Stomach smooth muscle (tissue), 2 donors: Measurements from ENCODE around the gene TRAPPC13.
"Not testable (repeated sequence)": the region's sequence is repeated elsewhere in the genome, so short reads cannot be mapped to it uniquely, and the experiment has no call there.

Experiments used
- H3K27ac ChIP-seq: one replicate; pipeline ENCODE4 v1.7.0; 2013; ENCODE audit warnings: mild to moderate bottlenecking, low read length, inconsistent platforms
- H3K27me3 ChIP-seq, 2 donors: one replicate each; pipeline ENCODE4 v1.7.0; 2013; ENCODE audit warnings: low read length in 2 of 2; ENCODE audit not compliant: insufficient read depth in 2 of 2, control insufficient read depth in 1 of 2
- H3K36me3 ChIP-seq, 2 donors: one replicate each; pipeline ENCODE4 v1.7.0; 2013; ENCODE audit warnings: low read length in 2 of 2; ENCODE audit not compliant: control insufficient read depth in 2 of 2, insufficient read depth in 2 of 2
- H3K4me1 ChIP-seq: one replicate; pipeline ENCODE4 v1.7.0; 2013; ENCODE audit warnings: low read length; ENCODE audit not compliant: control insufficient read depth, insufficient read depth
- H3K4me3 ChIP-seq, 2 donors: one replicate each; pipeline ENCODE4 v1.7.0; 2013; ENCODE audit warnings: low read length in 2 of 2
- H3K9ac ChIP-seq, 2 donors: one replicate each; pipeline ENCODE4 v1.7.0; 2013; ENCODE audit warnings: low read length in 2 of 2, mild to moderate bottlenecking in 1 of 2
- H3K9me3 ChIP-seq, 2 donors: one replicate each; pipeline ENCODE4 v1.7.0; 2013; ENCODE audit warnings: low read length in 2 of 2; ENCODE audit not compliant: control insufficient read depth in 2 of 2
- donor health status: healthy.
- donor health status: Pancreatic carcinoma.

The TRAPPC13 gene

GRCh38 chr5:65676056-65676455 lies 51.2 kb downstream of the TRAPPC13 start:
- not testable (repeated sequence) for H3K9me3 ChIP-seq, H3K36me3 ChIP-seq, H3K27me3 ChIP-seq, H3K27ac ChIP-seq, H3K4me1 ChIP-seq, H3K4me3 ChIP-seq, H3K9ac ChIP-seq

- no peak overlapping the region for H3K27ac ChIP-seq
- no peaks in the 10 kb centered on the region for H3K27me3 ChIP-seq
- no peaks in the 10 kb centered on the region for H3K9me3 ChIP-seq
- H3K9ac ChIP-seq: no peak overlapping the region
- H3K36me3 ChIP-seq: peaks cover 0 to 3% of the 10 kb centered on the region in 2 donors
- H3K4me1 ChIP-seq: no peaks in the 10 kb centered on the region
- no peak overlapping the region for H3K4me3 ChIP-seq
These were observed 57.3 kb downstream of the TRAPPC13 start for GRCh38 chr5:65682148-65682547.

GRCh38 chr5:65693121-65693520 lies 68.3 kb downstream of the TRAPPC13 start:
- Histone ChIP-seq H3K27me3 (no peaks in the 10 kb centered on the region), H3K9ac (no peak overlapping the region), H3K9me3 (no peaks in the 10 kb centered on the region), H3K27ac (no peak overlapping the region), H3K36me3 (no peaks in the 10 kb centered on the region), H3K4me3 (no peak overlapping the region), H3K4me1 (no peaks in the 10 kb centered on the region)

- no peaks in the 10 kb centered on the region for H3K9me3 ChIP-seq
- H3K9ac ChIP-seq: no peak overlapping the region
- no peaks in the 10 kb centered on the region for H3K4me1 ChIP-seq
- no peak overlapping the region for H3K27ac ChIP-seq
- no peak overlapping the region for H3K4me3 ChIP-seq
- no peaks in the 10 kb centered on the region for H3K36me3 ChIP-seq
- H3K27me3 ChIP-seq: no peaks in the 10 kb centered on the region
These were observed 70.4 kb downstream of the TRAPPC13 start for GRCh38 chr5:65695162-65695755.

GRCh38 chr5:65695896-65696295 lies 71.1 kb downstream of the TRAPPC13 start:
- H3K36me3 ChIP-seq: no peaks in the 10 kb centered on the region
- H3K4me1 ChIP-seq: no peaks in the 10 kb centered on the region
- no peak overlapping the region for H3K4me3 ChIP-seq
- H3K9ac ChIP-seq: no peak overlapping the region
- no peaks in the 10 kb centered on the region for H3K27me3 ChIP-seq
- H3K9me3 ChIP-seq: no peaks in the 10 kb centered on the region
- H3K27ac ChIP-seq: no peak overlapping the region

- Histone ChIP-seq H3K27me3 (no peaks in the 10 kb centered on the region), H3K4me1 (no peaks in the 10 kb centered on the region), H3K36me3 (no peaks in the 10 kb centered on the region), H3K27ac (no peak overlapping the region), H3K9me3 (no peaks in the 10 kb centered on the region), H3K4me3 (no peak overlapping the region), H3K9ac (no peak overlapping the region)
These were observed 72.1 kb downstream of the TRAPPC13 start for GRCh38 chr5:65696892-65697291.

GRCh38 chr5:65699338-65699737 lies 74.5 kb downstream of the TRAPPC13 start:
- no peaks in the 10 kb centered on the region for H3K27me3 ChIP-seq
- no peaks in the 10 kb centered on the region for H3K9me3 ChIP-seq
- no peak overlapping the region for H3K9ac ChIP-seq
- no peak overlapping the region for H3K4me3 ChIP-seq
- no peak overlapping the region for H3K27ac ChIP-seq
- peaks cover 3% of the 10 kb centered on the region in 2 donors for H3K36me3 ChIP-seq
- H3K4me1 ChIP-seq: no peaks in the 10 kb centered on the region

- no peaks in the 10 kb centered on the region for H3K27me3 ChIP-seq
- H3K4me1 ChIP-seq: no peaks in the 10 kb centered on the region
- H3K9ac ChIP-seq: no peak overlapping the region
- H3K27ac ChIP-seq: no peak overlapping the region
- H3K9me3 ChIP-seq: no peaks in the 10 kb centered on the region
- no peak overlapping the region for H3K4me3 ChIP-seq
- peaks cover 3 to 6% of the 10 kb centered on the region in 2 donors for H3K36me3 ChIP-seq
These were observed 77.2 kb downstream of the TRAPPC13 start for GRCh38 chr5:65702036-65702435.

- no peaks in the 10 kb centered on the region for H3K4me1 ChIP-seq
- H3K9me3 ChIP-seq: no peaks in the 10 kb centered on the region
- H3K27me3 ChIP-seq: no peaks in the 10 kb centered on the region
- H3K4me3 ChIP-seq: no peak overlapping the region
- no peak overlapping the region for H3K27ac ChIP-seq
- H3K9ac ChIP-seq: no peak overlapping the region
- H3K36me3 ChIP-seq: peaks cover 5 to 6% of the 10 kb centered on the region in 2 donors
These were observed 79.9 kb downstream of the TRAPPC13 start for GRCh38 chr5:65704621-65705239.

- H3K4me1 ChIP-seq: no peaks in the 10 kb centered on the region
- H3K9ac ChIP-seq: no peak overlapping the region
- peaks cover 3 to 10% of the 10 kb centered on the region in 2 donors for H3K36me3 ChIP-seq
- no peaks in the 10 kb centered on the region for H3K27me3 ChIP-seq
- H3K27ac ChIP-seq: no peak overlapping the region
- no peak overlapping the region for H3K4me3 ChIP-seq
- no peaks in the 10 kb centered on the region for H3K9me3 ChIP-seq
These were observed 82.8 kb downstream of the TRAPPC13 start for GRCh38 chr5:65707663-65708062.

GRCh38 chr5:65708145-65708544 lies 83.3 kb downstream of the TRAPPC13 start:
- H3K36me3 ChIP-seq: peaks cover 3 to 9% of the 10 kb centered on the region in 2 donors
- no peaks in the 10 kb centered on the region for H3K27me3 ChIP-seq
- no peak overlapping the region for H3K4me3 ChIP-seq
- H3K4me1 ChIP-seq: no peaks in the 10 kb centered on the region
- H3K9ac ChIP-seq: no peak overlapping the region
- H3K9me3 ChIP-seq: no peaks in the 10 kb centered on the region
- H3K27ac ChIP-seq: no peak overlapping the region
